Right cardiac atrium (tissue), 5 donors: ENCODE results near the gene NOXRED1. TPM values are rescaled to one million over a fixed set of nuclear protein-coding genes. Genes with fewer than 3 reads are reported as not detected.
"Not testable (repeated sequence)": the region's sequence is repeated elsewhere in the genome, so short reads cannot be mapped to it uniquely, and the experiment has no call there.

Experiments
- ATAC-seq, 2 donors: fragments of 200-7000 bp; cut with Tn5 transposase; one replicate each; pipeline versions ENCODE4 v1.8.0 to v1.9.1; 2020; ENCODE audit warnings: moderate library complexity in 2 of 2, mild to moderate bottlenecking in 1 of 2
- DNase-seq, 3 donors: peaks; one replicate each; pipeline ENCODE4 v3.0.0-alpha.2; 2020
- H3K27ac ChIP-seq: one replicate; pipeline ENCODE4 v1.5.1; 2013; ENCODE audit warnings: mild to moderate bottlenecking, low read length, control low read depth, moderate library complexity
- H3K27me3 ChIP-seq: one replicate; pipeline ENCODE4 v1.6.1; 2013; ENCODE audit not compliant: control insufficient read depth, insufficient read depth
- H3K4me1 ChIP-seq: one replicate; pipeline ENCODE4 v1.6.1; 2013; ENCODE audit warnings: low read length; ENCODE audit not compliant: control insufficient read depth, insufficient read depth
- H3K4me3 ChIP-seq: one replicate; pipeline ENCODE4 v1.5.1; 2013; ENCODE audit warnings: low read length, control low read depth
- H3K9me3 ChIP-seq: one replicate; pipeline ENCODE4 v1.6.1; 2013; ENCODE audit warnings: low read length; ENCODE audit not compliant: control insufficient read depth
- WGBS: extraction: QIAGEN DNeasy Blood & Tissue Kit; methylation state at CpG from one replicate; pipeline ENCODE4 v1.1.7; 2013; 5-methylcytosine and 5-hydroxymethylcytosine counted together
- intact Hi-C, 4 donors: fragments of 100-400 bp; cut with DNase I; formaldehyde crosslinking; loops; one replicate each; pipeline versions ENCODE4 v1.11.0 to v1.14.0; 2022 to 2023
- polyA plus RNA-seq: library from polyadenylated mRNA; stranded (reverse); fragments of 200-250 nt; gene quantifications from one replicate; pipeline ENCODE4 v1.2.3, GENCODE V29; 2013
- total RNA-seq, 4 donors: library from RNA; stranded (reverse); fragmentation: NEBNext Ultra II Directional; extraction: Animal tissue kit (Norgen Biotek cat#: 25700); gene quantifications; one replicate each; pipeline ENCODE4 v1.2.1, GENCODE V29; 2021
- donor health status: healthy with polysubstance abuse.
- donor health status: DM: no; HTN: yes; CAD: no.
- donor health status: DM: no; HTN: no; CAD: no.
- donor health status: DM: no; HTN: yes; CAD: no; lungs with severe emphysema.
- donor health status: DM: yes; HTN: yes; CAD: no.

NOXRED1 gene
- total and polyA plus RNA-seq, 5 donors, result 0.09 to 0.31 (median 0.24) TPM; not detected in 2

DNA sequence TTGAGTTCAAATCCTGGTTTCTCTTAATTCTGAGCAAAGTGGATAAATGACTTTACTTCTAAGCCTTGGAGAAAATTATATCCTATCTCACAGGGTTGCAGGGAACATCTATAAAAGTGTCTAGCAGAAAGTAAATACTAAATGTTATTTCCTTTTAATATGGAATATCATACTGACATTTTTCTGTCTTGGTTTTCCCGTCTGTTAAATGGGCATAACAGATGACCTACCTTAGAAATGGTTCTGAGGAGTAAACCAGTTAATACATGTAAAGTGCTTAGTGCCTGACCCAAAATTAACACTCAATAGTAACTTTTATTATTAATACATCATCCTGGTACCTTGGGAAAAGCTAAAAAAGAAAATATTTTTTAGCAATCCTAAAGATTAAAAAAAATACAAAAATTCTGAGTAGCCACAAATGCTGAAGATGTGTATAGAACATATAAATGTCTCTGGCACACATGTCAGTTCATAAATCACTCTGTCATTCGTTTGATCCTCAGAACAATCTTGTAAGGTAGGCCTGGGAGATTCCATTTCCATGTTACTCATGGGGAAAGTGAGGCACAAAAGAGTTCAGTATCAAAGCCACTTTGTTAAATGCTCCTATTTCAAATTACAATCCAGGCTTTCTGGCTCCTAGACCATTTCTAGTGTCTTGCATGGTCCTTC is 32.8 kb upstream of the NOXRED1 start:
- no peaks in the 10 kb centered on the region for H3K27me3 ChIP-seq

DNA sequence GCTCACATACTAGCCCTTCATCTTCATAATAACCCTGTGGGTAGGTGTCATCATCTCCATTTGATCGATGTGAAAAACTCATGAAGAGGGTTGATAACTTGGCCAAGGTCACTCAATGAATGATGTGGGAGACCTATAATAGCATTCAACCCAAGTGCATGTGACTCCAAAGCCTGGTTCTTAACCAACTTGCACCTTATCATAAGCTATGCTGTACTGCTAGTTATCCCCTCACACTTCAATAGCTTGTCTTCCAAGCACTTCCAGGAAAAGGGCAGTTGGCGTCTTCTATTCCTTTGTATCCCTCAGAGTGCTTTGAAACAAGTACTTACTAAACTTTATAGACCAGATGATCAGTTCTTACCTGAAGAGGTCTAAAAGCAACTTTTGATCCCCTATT is 18.9 kb upstream of the NOXRED1 start:
- no peaks in the 10 kb centered on the region for H3K4me1 ChIP-seq
- H3K4me3 ChIP-seq, result no peak overlapping the region
- intact Hi-C loops, result no loop called here
- no peaks in the 10 kb centered on the region for H3K27me3 ChIP-seq
- H3K27ac ChIP-seq, result no peak overlapping the region
- no peaks in the 10 kb centered on the region for H3K9me3 ChIP-seq
- ATAC-seq, result no peak
- no peak for DNase-seq
- 73% methylated on average over 2 of the region's 2 CpGs for WGBS

More for the DNA sequence above, 32.8 kb upstream of the NOXRED1 start:
- no peak overlapping the region for H3K4me3 ChIP-seq
- DNase-seq (no peak), ATAC-seq (no peak)
- 86% methylated on average over 2 of the region's 2 CpGs for WGBS
- H3K9me3 ChIP-seq, result no peaks in the 10 kb centered on the region
- no peaks in the 10 kb centered on the region for H3K4me1 ChIP-seq
- intact Hi-C loops, result loop anchor here in 2 of 4 donors (5.0 to 10.0 kb wide), 2 partner anchors 89 to 134 kb away; partner anchors contain the start of genes GSTZ1 (in 1 of the 2) and POMT2 (in 1 of the 2)
- no peak overlapping the region for H3K27ac ChIP-seq

GRCh38 chr14:77439861-77440260 is 16.5 kb upstream of the NOXRED1 start:
- no peak for ATAC-seq
- no peaks in the 10 kb centered on the region for H3K9me3 ChIP-seq
- H3K27ac ChIP-seq, result no peak overlapping the region
- intact Hi-C loops, result no loop called here
- no peak for DNase-seq
- H3K4me1 ChIP-seq, result no peaks in the 10 kb centered on the region
- H3K27me3 ChIP-seq, result no peaks in the 10 kb centered on the region
- WGBS, result 92% methylated on average over 4 of the region's 4 CpGs
- H3K4me3 ChIP-seq, result no peak overlapping the region

- intact Hi-C loops, result no loop called here
- ATAC-seq, result no peak
- Histone ChIP-seq H3K27ac (no peak overlapping the region), H3K4me1 (no peaks in the 10 kb centered on the region), H3K9me3 (no peaks in the 10 kb centered on the region), H3K4me3 (no peak overlapping the region), H3K27me3 (no peaks in the 10 kb centered on the region)
- 99% methylated on average over 1 of the region's 1 CpG for WGBS
- DNase-seq, result no peak
Observed at GRCh38 chr14:77438596-77438995, 15.3 kb upstream of the NOXRED1 start.

GRCh38 chr14:77436042-77436441 is 12.7 kb upstream of the NOXRED1 start:
- WGBS, result 97% methylated on average over 3 of the region's 3 CpGs
- ATAC-seq, result no peak

DNA sequence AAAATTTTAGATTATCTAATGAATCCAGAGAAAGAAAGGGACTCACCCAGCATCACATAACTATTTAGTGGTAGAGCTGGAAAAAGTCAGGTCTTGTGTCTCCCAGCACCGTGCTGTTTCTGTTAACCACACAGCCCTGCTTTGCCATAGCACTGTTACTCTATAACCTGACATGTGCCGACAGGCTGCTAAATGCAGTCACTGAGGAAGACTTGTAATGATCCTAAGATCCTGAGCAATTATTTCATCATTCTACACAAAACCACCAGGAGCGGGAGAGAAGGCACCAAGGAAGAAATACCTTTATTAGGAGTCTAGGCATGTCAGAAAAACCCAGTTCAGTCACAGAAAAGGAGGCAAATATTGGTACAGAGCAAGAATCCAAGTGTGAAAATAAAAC is 3.1 kb upstream of the NOXRED1 start:
- H3K27me3 ChIP-seq, result no peaks in the 10 kb centered on the region
- DNase-seq (no peak), ATAC-seq (no peak)
- H3K4me1 ChIP-seq, result no peaks in the 10 kb centered on the region
- no peak overlapping the region for H3K4me3 ChIP-seq
- no peaks in the 10 kb centered on the region for H3K9me3 ChIP-seq
- intact Hi-C loops, result no loop called here
- 96% methylated on average over 3 of the region's 3 CpGs for WGBS
- H3K27ac ChIP-seq, result no peak overlapping the region

More at GRCh38 chr14:77436042-77436441, 12.7 kb upstream of the NOXRED1 start:
- intact Hi-C loops, result no loop called here
- Histone ChIP-seq H3K9me3 (no peaks in the 10 kb centered on the region), H3K27ac (no peak overlapping the region), H3K27me3 (no peaks in the 10 kb centered on the region), H3K4me1 (no peaks in the 10 kb centered on the region), H3K4me3 (no peak overlapping the region)
- DNase-seq, result no peak

DNA sequence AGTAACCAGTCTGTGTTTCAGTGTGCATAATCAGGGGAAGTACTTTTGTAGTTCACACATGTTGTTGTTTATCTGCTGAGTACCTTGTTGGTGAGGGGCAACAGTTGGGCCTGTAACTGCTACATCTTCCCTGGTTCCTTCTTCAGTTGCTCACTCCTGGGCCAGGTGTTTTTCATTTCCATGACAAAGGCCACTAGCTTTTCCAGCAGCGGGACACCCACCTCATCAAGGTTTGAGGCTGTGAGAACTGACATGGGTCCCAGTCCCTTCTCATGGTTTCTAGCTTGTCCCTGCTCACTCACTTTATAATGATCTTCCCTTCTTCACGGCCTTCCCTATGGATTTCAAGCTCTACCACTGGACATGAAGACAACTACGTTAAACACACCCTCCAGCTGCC is 1.5 kb upstream of the NOXRED1 start:
- Histone ChIP-seq H3K4me1 (no peaks in the 10 kb centered on the region), H3K4me3 (no peak overlapping the region), H3K9me3 (no peaks in the 10 kb centered on the region), H3K27me3 (no peaks in the 10 kb centered on the region), H3K27ac (no peak overlapping the region)
- 90% methylated on average over 3 of the region's 3 CpGs for WGBS
- no peak for DNase-seq
- intact Hi-C loops, result no loop called here
- no peak for ATAC-seq

GRCh38 chr14:77421201-77421600 is 2.1 kb downstream of the NOXRED1 start:
- no peak for DNase-seq
- intact Hi-C loops, result no loop called here
- 92% methylated on average over 2 of the region's 2 CpGs for WGBS
- Histone ChIP-seq H3K27ac (no peak overlapping the region), H3K4me1 (no peaks in the 10 kb centered on the region), H3K27me3 (no peaks in the 10 kb centered on the region), H3K9me3 (no peaks in the 10 kb centered on the region), H3K4me3 (no peak overlapping the region)
- ATAC-seq, result no peak

GRCh38 chr14:77416836-77417235 is 6.5 kb downstream of the NOXRED1 start:
- ATAC-seq, result no peak
- H3K9me3 ChIP-seq, result no peaks in the 10 kb centered on the region
- no peak overlapping the region for H3K4me3 ChIP-seq
- intact Hi-C loops, result no loop called here
- WGBS, result 94% methylated on average over 8 of the region's 8 CpGs
- no peak overlapping the region for H3K27ac ChIP-seq
- H3K27me3 ChIP-seq, result no peaks in the 10 kb centered on the region
- no peak for DNase-seq
- H3K4me1 ChIP-seq, result no peaks in the 10 kb centered on the region

DNA sequence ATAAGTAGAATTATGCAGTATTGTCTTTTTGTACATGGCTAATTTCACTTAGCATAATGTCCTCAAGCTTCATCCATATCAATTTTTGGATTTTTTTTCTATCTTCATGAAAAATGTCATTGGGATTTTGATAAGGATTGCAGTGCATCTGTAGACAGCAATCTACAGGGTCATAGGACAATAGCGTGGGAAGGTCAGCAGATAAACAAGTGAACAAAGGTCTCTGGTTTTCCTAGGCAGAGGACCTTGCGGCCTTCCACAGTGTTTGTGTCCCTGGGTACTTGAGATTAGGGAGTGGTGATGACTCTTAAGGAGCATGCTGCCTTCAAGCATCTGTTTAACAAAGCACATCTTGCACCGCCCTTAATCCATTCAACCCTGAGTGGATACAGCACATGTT is 7.2 kb downstream of the NOXRED1 start:
- H3K9me3 ChIP-seq, intact Hi-C loops, ATAC-seq, H3K4me3 ChIP-seq, H3K27me3 ChIP-seq, H3K4me1 ChIP-seq, DNase-seq, H3K27ac ChIP-seq: not testable (repeated sequence)
- 85% methylated on average over 2 of the region's 3 CpGs for WGBS

- 95% methylated on average over 10 of the region's 10 CpGs for WGBS
- H3K4me3 ChIP-seq, ATAC-seq, H3K4me1 ChIP-seq, H3K27ac ChIP-seq, H3K27me3 ChIP-seq, H3K9me3 ChIP-seq, intact Hi-C loops, DNase-seq: not testable (repeated sequence)
Observed at GRCh38 chr14:77415403-77416030, 7.8 kb downstream of the NOXRED1 start.
